Breast epithelium (tissue), 3 donors: Measurements from ENCODE around the gene MCRIP2.

ENCODE experiments used
- CTCF ChIP-seq, 3 donors: fragments of 450-650 bp; IDR thresholded peaks; one replicate each; pipeline ENCODE4 v1.5.1; 2016 to 2017; ENCODE audit warnings: antibody characterized with exemption in 3 of 3, mild to moderate bottlenecking in 3 of 3, moderate library complexity in 3 of 3
- POLR2A ChIP-seq: fragments of 450-650 bp; IDR thresholded peaks from one replicate; pipeline ENCODE4 v1.6.1; 2016; ENCODE audit warnings: antibody characterized with exemption, mild to moderate bottlenecking, moderate library complexity

GRCh38 chr16:673399-673991 is 31.9 kb downstream of the MCRIP2 start:
- TF ChIP-seq CTCF (IDR thresholded peaks at IDR 0.05) (no peak), POLR2A (no peak)
